OCI-LY1 (cell line): ENCODE data around the gene ZNF474.

Experiments used
- CTCF ChIP-seq: fragments of 200-600 bp; sonication (generic), shearing (Covaris generic); IDR thresholded peaks from 2 replicates; pipeline ENCODE4 v1.5.1; 2017; ENCODE audit warnings: mild to moderate bottlenecking, antibody characterized with exemption, low read length, moderate library complexity, mixed read lengths
- EZH2 ChIP-seq: fragments of 200-600 bp; sonication (generic), shearing (Covaris generic); IDR thresholded peaks from 2 replicates; pipeline ENCODE4 v1.8.0; 2017; ENCODE audit warnings: borderline replicate concordance, mixed run types, mild to moderate bottlenecking, antibody characterized with exemption, low read length, moderate library complexity, mixed read lengths

GRCh38 chr5:122200450-122200849, 71.1 kb downstream of the ZNF474 start:
- TF ChIP-seq CTCF (no peak), EZH2 (no peak)
